K562 (cell line): ENCODE measurements around the gene A1BG. TPM values are rescaled to one million over a fixed set of nuclear protein-coding genes. Genes with fewer than 3 reads are reported as not detected.

Experiments
- DIDO1 ChIP-seq: fragments of 450-650 bp; IDR thresholded peaks from 2 replicates; pipeline ENCODE4 v1.6.1; 2016; ENCODE audit warnings: low read depth, missing biosample characterization, missing genetic modification characterization
- HCFC1 ChIP-seq: IDR thresholded peaks from 2 replicates; pipeline ENCODE4 v1.6.1; 2012; ENCODE audit warnings: low read depth, low read length, improper control_type of control experiment
- HDAC2 ChIP-seq: fragments of 450-650 bp; IDR thresholded peaks from 2 replicates; pipeline ENCODE4 v1.6.1; 2016; ENCODE audit warnings: mild to moderate bottlenecking
- HLTF ChIP-seq: fragments of 450-650 bp; IDR thresholded peaks from 2 replicates; pipeline ENCODE4 v1.6.1; 2016
- HSF4 ChIP-seq: fragments of 250-450 bp; sonication (Bioruptor Pico); IDR thresholded peaks from 2 replicates; pipeline ENCODE4 v2.1.2; 2022; ENCODE audit warnings: mild to moderate bottlenecking, moderate library complexity, borderline replicate concordance
- PML ChIP-seq: IDR thresholded peaks from 2 replicates; pipeline ENCODE4 v1.6.1; 2012; ENCODE audit warnings: low read length, inconsistent platforms
- POLR2G ChIP-seq: fragments of 200-400 bp; formaldehyde crosslinking; IDR thresholded peaks from 2 replicates; pipeline ENCODE4 v1.6.1; 2017; ENCODE audit warnings: low read depth, mild to moderate bottlenecking, antibody characterized with exemption, low read length, moderate library complexity
- POU5F1 ChIP-seq: fragments of 150-350 bp; IDR thresholded peaks from 2 replicates; pipeline ENCODE4 v1.6.1; 2014; ENCODE audit warnings: borderline replicate concordance, low read length, low read depth, mild to moderate bottlenecking; ENCODE audit not compliant: partially characterized antibody
- RCOR1 ChIP-seq, 2 experiments: IDR thresholded peaks; 2 replicates each; pipeline ENCODE4 v1.6.1; 2012; ENCODE audit warnings: low read depth in 2 of 2, low read length in 2 of 2, borderline replicate concordance in 1 of 2, improper control_type of control experiment in 1 of 2
- SMC3 ChIP-seq: conservative IDR thresholded peaks from 2 replicates; pipeline ENCODE4 v1.6.1; 2011; ENCODE audit warnings: low read depth, low read length, improper control_type of control experiment; ENCODE audit not compliant: insufficient read depth
- SP2 ChIP-seq: IDR thresholded peaks from 2 replicates; pipeline ENCODE4 v1.6.1; 2011; ENCODE audit warnings: mild to moderate bottlenecking, low read depth, low read length, moderate library complexity; ENCODE audit not compliant: poor library complexity, severe bottlenecking; ENCODE audit errors: extremely low read depth
- XRCC5 ChIP-seq: fragments of 200-400 bp; formaldehyde crosslinking; IDR thresholded peaks from 2 replicates; pipeline ENCODE4 v1.6.1; 2017; ENCODE audit warnings: low read depth, mild to moderate bottlenecking, low read length
- ZBTB17 ChIP-seq: fragments of 450-650 bp; formaldehyde crosslinking; IDR thresholded peaks from 2 replicates; pipeline ENCODE4 v1.4.0; 2020; ENCODE audit warnings: mild to moderate bottlenecking
- ZNF134 ChIP-seq: fragments of 250-450 bp; sonication (Bioruptor Pico); conservative IDR thresholded peaks from 2 replicates; pipeline ENCODE4 v1.4.0; 2020
- ZNF280B ChIP-seq: fragments of 250-450 bp; sonication (Bioruptor Pico); IDR thresholded peaks from 2 replicates; pipeline ENCODE4 v1.5.1; 2021; ENCODE audit warnings: mild to moderate bottlenecking
- ZNF431 ChIP-seq: sonication (generic); formaldehyde crosslinking; IDR thresholded peaks from 2 replicates; pipeline ENCODE4 v1.8.0; 2022; ENCODE audit warnings: mild to moderate bottlenecking, missing genetic modification reagents
- polyA plus RNA-seq, 8 experiments: library from polyadenylated mRNA; depleted of rRNA in 4 of 8; stranded (reverse) in 5 of 8; unstranded in 3 of 8; fragments of >200 nt; fragmentation: Nextera tagmentation in 2 of 8; fragmentation: Illumina TruSeq in 1 of 8; extraction: Ambion mirVana in 2 of 8; extraction: Trizol in 1 of 8; gene quantifications; 2 replicates each; pipeline versions ENCODE4 v1.2.1 to v1.2.3, GENCODE V29; 2011 to 2014; ENCODE audit warnings: inconsistent platforms in 1 of 8, missing spikeins in 1 of 8
- total RNA-seq, 7 experiments: library from RNA; depleted of rRNA in 6 of 7; stranded (reverse); fragments of >200 nt in 6 of 7; fragmentation: Illumina TruSeq in 2 of 7; extraction: Trizol in 2 of 7; gene quantifications; 2 replicates each; pipeline versions ENCODE4 v1.2.1 to v1.2.3, GENCODE V29; 2011 to 2021; ENCODE audit warnings: low replicate concordance in 1 of 7
- TF ChIP-seq, protein P1 (sequence below): fragments of 150-350 bp; IDR thresholded peaks from 2 replicates; pipeline ENCODE4 v1.6.1; 2014; ENCODE audit warnings: low read depth, mild to moderate bottlenecking, low read length, borderline replicate concordance
- TF ChIP-seq, protein P2 (sequence below), 3 experiments: fragments of 200-800 bp in 1 of 3; fragments of 250-450 bp in 1 of 3; fragments of 450-650 bp in 1 of 3; sonication (Bioruptor Pico) in 1 of 3; sonication (Bioruptor generic) in 1 of 3; formaldehyde crosslinking in 1 of 3; IDR thresholded peaks; 2 replicates each; pipeline versions ENCODE4 v1.6.1 to v1.8.0; 2016 to 2022; ENCODE audit warnings: mild to moderate bottlenecking in 2 of 3, missing genetic modification characterization in 2 of 3, missing compliant biosample characterization in 1 of 3, moderate library complexity in 1 of 3
- TF ChIP-seq, protein P3 (sequence below): IDR thresholded peaks from 2 replicates; pipeline ENCODE4 v1.6.1; 2016; ENCODE audit warnings: missing genetic modification characterization, missing compliant biosample characterization

The A1BG gene
- total and polyA plus RNA-seq, 9 of the 15 experiments (the other 6 are each of a cell fraction or from before 2014, with no cell fraction given), result 0.10 to 19.8 (median 2.6) TPM

GRCh38 chr19:58332697-58333096 is 20.6 kb downstream of the A1BG start (continued):
- TF ChIP-seq, protein P1, sequence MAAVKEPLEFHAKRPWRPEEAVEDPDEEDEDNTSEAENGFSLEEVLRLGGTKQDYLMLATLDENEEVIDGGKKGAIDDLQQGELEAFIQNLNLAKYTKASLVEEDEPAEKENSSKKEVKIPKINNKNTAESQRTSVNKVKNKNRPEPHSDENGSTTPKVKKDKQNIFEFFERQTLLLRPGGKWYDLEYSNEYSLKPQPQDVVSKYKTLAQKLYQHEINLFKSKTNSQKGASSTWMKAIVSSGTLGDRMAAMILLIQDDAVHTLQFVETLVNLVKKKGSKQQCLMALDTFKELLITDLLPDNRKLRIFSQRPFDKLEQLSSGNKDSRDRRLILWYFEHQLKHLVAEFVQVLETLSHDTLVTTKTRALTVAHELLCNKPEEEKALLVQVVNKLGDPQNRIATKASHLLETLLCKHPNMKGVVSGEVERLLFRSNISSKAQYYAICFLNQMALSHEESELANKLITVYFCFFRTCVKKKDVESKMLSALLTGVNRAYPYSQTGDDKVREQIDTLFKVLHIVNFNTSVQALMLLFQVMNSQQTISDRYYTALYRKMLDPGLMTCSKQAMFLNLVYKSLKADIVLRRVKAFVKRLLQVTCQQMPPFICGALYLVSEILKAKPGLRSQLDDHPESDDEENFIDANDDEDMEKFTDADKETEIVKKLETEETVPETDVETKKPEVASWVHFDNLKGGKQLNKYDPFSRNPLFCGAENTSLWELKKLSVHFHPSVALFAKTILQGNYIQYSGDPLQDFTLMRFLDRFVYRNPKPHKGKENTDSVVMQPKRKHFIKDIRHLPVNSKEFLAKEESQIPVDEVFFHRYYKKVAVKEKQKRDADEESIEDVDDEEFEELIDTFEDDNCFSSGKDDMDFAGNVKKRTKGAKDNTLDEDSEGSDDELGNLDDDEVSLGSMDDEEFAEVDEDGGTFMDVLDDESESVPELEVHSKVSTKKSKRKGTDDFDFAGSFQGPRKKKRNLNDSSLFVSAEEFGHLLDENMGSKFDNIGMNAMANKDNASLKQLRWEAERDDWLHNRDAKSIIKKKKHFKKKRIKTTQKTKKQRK, result no peak
- TF ChIP-seq HCFC1 (no peak), PML (no peak), ZNF431 (CRISPR knock-in tag) (no peak), DIDO1 (no peak), HLTF (no peak), SP2 (no peak), SMC3 (no peak), ZNF134 (CRISPR knock-in tag) (no peak), HDAC2 (no peak), RCOR1 (IDR thresholded peaks at IDR 0.05; ENCODE audit: borderline replicate concordance in 1 of 2, low read depth in 2 of 2, low read length in 2 of 2) (0 out of 4 replicates have a peak, but pooled peaks of 1 of the 2 experiments have one; percentile 24), HSF4 (CRISPR knock-in tag) (no peak), XRCC5 (no peak), ZNF280B (CRISPR knock-in tag) (no peak), POLR2G (no peak), POU5F1 (no peak), ZBTB17 (CRISPR knock-in tag) (no peak)
- TF ChIP-seq, protein P2, sequence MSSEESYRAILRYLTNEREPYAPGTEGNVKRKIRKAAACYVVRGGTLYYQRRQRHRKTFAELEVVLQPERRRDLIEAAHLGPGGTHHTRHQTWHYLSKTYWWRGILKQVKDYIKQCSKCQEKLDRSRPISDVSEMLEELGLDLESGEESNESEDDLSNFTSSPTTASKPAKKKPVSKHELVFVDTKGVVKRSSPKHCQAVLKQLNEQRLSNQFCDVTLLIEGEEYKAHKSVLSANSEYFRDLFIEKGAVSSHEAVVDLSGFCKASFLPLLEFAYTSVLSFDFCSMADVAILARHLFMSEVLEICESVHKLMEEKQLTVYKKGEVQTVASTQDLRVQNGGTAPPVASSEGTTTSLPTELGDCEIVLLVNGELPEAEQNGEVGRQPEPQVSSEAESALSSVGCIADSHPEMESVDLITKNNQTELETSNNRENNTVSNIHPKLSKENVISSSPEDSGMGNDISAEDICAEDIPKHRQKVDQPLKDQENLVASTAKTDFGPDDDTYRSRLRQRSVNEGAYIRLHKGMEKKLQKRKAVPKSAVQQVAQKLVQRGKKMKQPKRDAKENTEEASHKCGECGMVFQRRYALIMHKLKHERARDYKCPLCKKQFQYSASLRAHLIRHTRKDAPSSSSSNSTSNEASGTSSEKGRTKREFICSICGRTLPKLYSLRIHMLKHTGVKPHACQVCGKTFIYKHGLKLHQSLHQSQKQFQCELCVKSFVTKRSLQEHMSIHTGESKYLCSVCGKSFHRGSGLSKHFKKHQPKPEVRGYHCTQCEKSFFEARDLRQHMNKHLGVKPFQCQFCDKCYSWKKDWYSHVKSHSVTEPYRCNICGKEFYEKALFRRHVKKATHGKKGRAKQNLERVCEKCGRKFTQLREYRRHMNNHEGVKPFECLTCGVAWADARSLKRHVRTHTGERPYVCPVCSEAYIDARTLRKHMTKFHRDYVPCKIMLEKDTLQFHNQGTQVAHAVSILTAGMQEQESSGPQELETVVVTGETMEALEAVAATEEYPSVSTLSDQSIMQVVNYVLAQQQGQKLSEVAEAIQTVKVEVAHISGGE (CRISPR knock-in tag; IDR thresholded peaks at IDR 0.05), result no peak
- TF ChIP-seq, protein P3, sequence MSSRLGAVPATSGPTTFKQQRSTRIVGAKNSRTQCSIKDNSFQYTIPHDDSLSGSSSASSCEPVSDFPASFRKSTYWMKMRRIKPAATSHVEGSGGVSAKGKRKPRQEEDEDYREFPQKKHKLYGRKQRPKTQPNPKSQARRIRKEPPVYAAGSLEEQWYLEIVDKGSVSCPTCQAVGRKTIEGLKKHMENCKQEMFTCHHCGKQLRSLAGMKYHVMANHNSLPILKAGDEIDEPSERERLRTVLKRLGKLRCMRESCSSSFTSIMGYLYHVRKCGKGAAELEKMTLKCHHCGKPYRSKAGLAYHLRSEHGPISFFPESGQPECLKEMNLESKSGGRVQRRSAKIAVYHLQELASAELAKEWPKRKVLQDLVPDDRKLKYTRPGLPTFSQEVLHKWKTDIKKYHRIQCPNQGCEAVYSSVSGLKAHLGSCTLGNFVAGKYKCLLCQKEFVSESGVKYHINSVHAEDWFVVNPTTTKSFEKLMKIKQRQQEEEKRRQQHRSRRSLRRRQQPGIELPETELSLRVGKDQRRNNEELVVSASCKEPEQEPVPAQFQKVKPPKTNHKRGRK (tag), result no peak
